Neural progenitor cell (in vitro differentiated cells): ENCODE results near the gene AQR.

Source experiments
- CTCF ChIP-seq: fragments of 200-600 bp; sonication (generic); IDR thresholded peaks from 2 replicates; pipeline ENCODE4 v1.5.1; 2017; ENCODE audit warnings: antibody characterized with exemption, mild to moderate bottlenecking
- EZH2phosphoT487 ChIP-seq: fragments of 200-600 bp; sonication (generic); IDR thresholded peaks from 2 replicates; pipeline ENCODE4 v1.6.1; 2017; ENCODE audit warnings: antibody characterized with exemption

- TF ChIP-seq CTCF (no peak), EZH2phosphoT487 (no peak)
Observed at GRCh38 chr15:34987609-34988026, 18.1 kb upstream of the AQR start.
